HG02938 (cell line): ENCODE results near the gene CNOT8.

Source experiments
- ATAC-seq: cut with Tn5 transposase; IDR thresholded peaks from one replicate; pipeline ENCODE4 v1.9.1; 2021; ENCODE audit warnings: mild to moderate bottlenecking, moderate library complexity; ENCODE audit not compliant: unreplicated experiment

The CNOT8 gene

GRCh38 chr5:154863291-154864080 lies 5.1 kb downstream of the CNOT8 start:
- ATAC-seq: no peak

GRCh38 chr5:154865466-154866184 lies 7.2 kb downstream of the CNOT8 start:
- ATAC-seq: no peak

GRCh38 chr5:154866841-154867240 lies 8.4 kb downstream of the CNOT8 start:
- ATAC-seq: no peak

GRCh38 chr5:154868702-154869101 lies 10.3 kb downstream of the CNOT8 start:
- ATAC-seq: no peak

- no peak for ATAC-seq
Observed at GRCh38 chr5:154871734-154872133, 13.3 kb downstream of the CNOT8 start.

- ATAC-seq: no peak
Observed at GRCh38 chr5:154873791-154874331, 15.4 kb downstream of the CNOT8 start.

GRCh38 chr5:154878642-154879335 lies 20.4 kb downstream of the CNOT8 start:
- ATAC-seq: no peak

GRCh38 chr5:154881986-154882385 lies 23.6 kb downstream of the CNOT8 start:
- ATAC-seq: no peak

GRCh38 chr5:154884424-154884823 lies 26.0 kb downstream of the CNOT8 start:
- no peak for ATAC-seq

- ATAC-seq: no peak
Observed at GRCh38 chr5:154885439-154885838, 27.0 kb downstream of the CNOT8 start.

- no peak for ATAC-seq
Observed at GRCh38 chr5:154892369-154892771, 33.9 kb downstream of the CNOT8 start.

- ATAC-seq: no peak
Observed at GRCh38 chr5:154893381-154893780, 35.0 kb downstream of the CNOT8 start.

GRCh38 chr5:154895606-154896561 lies 37.5 kb downstream of the CNOT8 start:
- ATAC-seq: no peak

GRCh38 chr5:154896562-154897165 lies 38.2 kb downstream of the CNOT8 start:
- ATAC-seq: no peak

- ATAC-seq: no peak
Observed at GRCh38 chr5:154898210-154898609, 39.8 kb downstream of the CNOT8 start.

GRCh38 chr5:154899151-154899816 lies 40.9 kb downstream of the CNOT8 start:
- no peak for ATAC-seq

- ATAC-seq: no peak
Observed at GRCh38 chr5:154900066-154900465, 41.6 kb downstream of the CNOT8 start.

GRCh38 chr5:154901276-154901675 lies 42.8 kb downstream of the CNOT8 start:
- no peak for ATAC-seq

GRCh38 chr5:154901913-154902312 lies 43.5 kb downstream of the CNOT8 start:
- no peak for ATAC-seq
